ENCODE measurements around the gene TMEM100.

DNA sequence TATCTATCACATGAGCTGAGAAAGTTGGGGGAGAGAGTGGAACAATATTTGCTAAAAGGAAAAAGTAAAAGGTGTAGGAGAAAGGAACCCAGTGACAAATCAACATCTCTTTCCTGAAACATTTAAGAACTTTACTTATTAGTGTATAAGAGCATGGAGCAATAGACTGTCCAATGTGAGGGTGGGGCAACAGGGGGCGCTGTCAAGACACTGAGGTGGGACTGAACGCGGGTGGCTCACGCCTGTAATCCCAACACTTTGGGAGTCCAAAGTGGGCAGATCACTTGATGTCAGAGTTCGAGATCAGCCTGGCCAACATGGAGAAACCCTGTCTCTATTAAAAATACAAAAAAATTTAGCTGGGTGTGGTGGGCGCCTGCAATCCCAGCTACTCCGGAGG is 49.4 kb upstream of the TMEM100 start:
- TF ChIP-seq, protein P1, sequence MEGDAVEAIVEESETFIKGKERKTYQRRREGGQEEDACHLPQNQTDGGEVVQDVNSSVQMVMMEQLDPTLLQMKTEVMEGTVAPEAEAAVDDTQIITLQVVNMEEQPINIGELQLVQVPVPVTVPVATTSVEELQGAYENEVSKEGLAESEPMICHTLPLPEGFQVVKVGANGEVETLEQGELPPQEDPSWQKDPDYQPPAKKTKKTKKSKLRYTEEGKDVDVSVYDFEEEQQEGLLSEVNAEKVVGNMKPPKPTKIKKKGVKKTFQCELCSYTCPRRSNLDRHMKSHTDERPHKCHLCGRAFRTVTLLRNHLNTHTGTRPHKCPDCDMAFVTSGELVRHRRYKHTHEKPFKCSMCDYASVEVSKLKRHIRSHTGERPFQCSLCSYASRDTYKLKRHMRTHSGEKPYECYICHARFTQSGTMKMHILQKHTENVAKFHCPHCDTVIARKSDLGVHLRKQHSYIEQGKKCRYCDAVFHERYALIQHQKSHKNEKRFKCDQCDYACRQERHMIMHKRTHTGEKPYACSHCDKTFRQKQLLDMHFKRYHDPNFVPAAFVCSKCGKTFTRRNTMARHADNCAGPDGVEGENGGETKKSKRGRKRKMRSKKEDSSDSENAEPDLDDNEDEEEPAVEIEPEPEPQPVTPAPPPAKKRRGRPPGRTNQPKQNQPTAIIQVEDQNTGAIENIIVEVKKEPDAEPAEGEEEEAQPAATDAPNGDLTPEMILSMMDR (IDR thresholded peaks at IDR 0.05; ENCODE audit: poor library complexity, severe bottlenecking) = no peak
- no peak for TF ChIP-seq SMC3 (conservative IDR thresholded peaks at IDR 0.05; ENCODE audit: poor library complexity)
- TF ChIP-seq TAF1 (IDR thresholded peaks at IDR 0.05; ENCODE audit: low read depth) = no peak
- TF ChIP-seq EP300 (conservative IDR thresholded peaks at IDR 0.05; ENCODE audit: poor library complexity, severe bottlenecking) = no peak
- TF ChIP-seq RAD21 (conservative IDR thresholded peaks at IDR 0.05) = no peak
- no peak for TF ChIP-seq POLR2AphosphoS5 (IDR thresholded peaks at IDR 0.05)
